Body of pancreas (tissue), 4 donors: ENCODE measurements around the gene TF. TPM values are rescaled to one million over a fixed set of nuclear protein-coding genes. Genes with fewer than 3 reads are reported as not detected.

ENCODE experiments used
- ATAC-seq: fragments of 150-250 bp; one replicate; pipeline ENCODE4 v1.9.1; 2016
- DNase-seq, 4 donors: peaks; one replicate each; pipeline ENCODE4 v3.0.0-alpha.2; 2019
- H3K27ac ChIP-seq, 4 donors: fragments of 200-600 bp; sonication (generic); 1 replicate in 3 of 4; 2 replicates in 1 of 4; pipeline versions ENCODE4 v1.5.1 to v1.6.1; 2016 to 2019; ENCODE audit warnings: mild to moderate bottlenecking in 1 of 4, mixed read lengths in 1 of 4, moderate library complexity in 1 of 4
- H3K27me3 ChIP-seq, 2 donors: fragments of 200-600 bp; sonication (generic); one replicate each; pipeline ENCODE4 v1.6.0; 2016; ENCODE audit warnings: mild to moderate bottlenecking in 1 of 2
- H3K36me3 ChIP-seq, 2 donors: fragments of 200-600 bp; sonication (generic); replicated peaks in 1 of 2; 2 replicates each; pipeline ENCODE4 v1.5.1; 2016; ENCODE audit warnings: low read depth in 2 of 2; ENCODE audit not compliant: insufficient read depth in 1 of 2
- H3K4me1 ChIP-seq: fragments of 200-600 bp; sonication (generic); one replicate; pipeline ENCODE4 v1.6.0; 2016
- H3K4me3 ChIP-seq, 2 donors: fragments of 200-600 bp; sonication (generic); 1 replicate in 1 of 2; 2 replicates in 1 of 2; pipeline ENCODE4 v1.5.1; 2016 to 2019
- H3K9me3 ChIP-seq, 3 donors: fragments of 200-600 bp; sonication (generic); 1 replicate in 2 of 3; 2 replicates in 1 of 3; pipeline ENCODE4 v1.5.1; 2016
- POLR2A ChIP-seq, 3 donors: fragments of 450-650 bp; IDR thresholded peaks; one replicate each; pipeline ENCODE4 v1.6.1; 2016; ENCODE audit warnings: antibody characterized with exemption in 3 of 3, mild to moderate bottlenecking in 2 of 3
- WGBS, 2 donors: methylation state at CpG; one replicate each; pipeline ENCODE4 v1.1.5; 2017; 5-methylcytosine and 5-hydroxymethylcytosine counted together
- intact Hi-C: fragments of 100-400 bp; cut with DNase I; formaldehyde crosslinking; loops from one replicate; pipeline ENCODE4 v1.15.1; 2023
- total RNA-seq, 2 donors: library from RNA; depleted of rRNA; stranded (reverse); fragments of >200 nt; gene quantifications; one replicate each; pipeline ENCODE4 v1.1.0, GENCODE V29; 2016
- TF ChIP-seq, protein P1 (sequence below), 7 experiments: fragments of 450-650 bp in 4 of 7; fragments of 200-600 bp in 3 of 7; sonication (generic) in 3 of 7; IDR thresholded peaks; one replicate each; pipeline ENCODE4 v1.5.1; 2016 to 2019; ENCODE audit warnings: antibody characterized with exemption in 7 of 7

Gene TF
- total RNA-seq, 2 donors from 2014 or later = 0.26 to 7.9 TPM

DNA sequence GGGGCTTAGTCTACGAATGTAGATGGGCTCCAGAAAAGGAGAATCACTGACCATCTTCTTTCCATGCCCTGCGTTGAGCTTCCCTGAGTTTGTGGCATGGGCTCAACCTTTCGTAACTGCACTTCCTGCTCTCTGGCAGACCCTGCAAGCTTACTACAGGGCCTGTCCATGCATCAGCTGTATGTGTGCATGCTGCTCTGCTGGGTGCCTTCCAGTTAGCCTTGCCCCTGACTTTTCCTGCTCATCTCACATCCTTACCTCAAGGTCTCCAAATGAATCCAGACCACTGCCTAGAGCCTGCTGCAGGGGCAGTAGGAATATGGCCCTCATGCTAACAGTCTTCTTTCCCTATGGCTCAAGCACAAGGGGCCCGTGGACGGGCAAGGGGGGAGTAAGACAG, 2.0 kb upstream of the TF start:
- no peaks in the 10 kb centered on the region for H3K9me3 ChIP-seq
- no peak overlapping the region for H3K27ac ChIP-seq
- DNase-seq (no peak), ATAC-seq (no peak)
- no peak overlapping the region for H3K4me3 ChIP-seq
- intact Hi-C loops = no loop called here
- TF ChIP-seq, protein P1, sequence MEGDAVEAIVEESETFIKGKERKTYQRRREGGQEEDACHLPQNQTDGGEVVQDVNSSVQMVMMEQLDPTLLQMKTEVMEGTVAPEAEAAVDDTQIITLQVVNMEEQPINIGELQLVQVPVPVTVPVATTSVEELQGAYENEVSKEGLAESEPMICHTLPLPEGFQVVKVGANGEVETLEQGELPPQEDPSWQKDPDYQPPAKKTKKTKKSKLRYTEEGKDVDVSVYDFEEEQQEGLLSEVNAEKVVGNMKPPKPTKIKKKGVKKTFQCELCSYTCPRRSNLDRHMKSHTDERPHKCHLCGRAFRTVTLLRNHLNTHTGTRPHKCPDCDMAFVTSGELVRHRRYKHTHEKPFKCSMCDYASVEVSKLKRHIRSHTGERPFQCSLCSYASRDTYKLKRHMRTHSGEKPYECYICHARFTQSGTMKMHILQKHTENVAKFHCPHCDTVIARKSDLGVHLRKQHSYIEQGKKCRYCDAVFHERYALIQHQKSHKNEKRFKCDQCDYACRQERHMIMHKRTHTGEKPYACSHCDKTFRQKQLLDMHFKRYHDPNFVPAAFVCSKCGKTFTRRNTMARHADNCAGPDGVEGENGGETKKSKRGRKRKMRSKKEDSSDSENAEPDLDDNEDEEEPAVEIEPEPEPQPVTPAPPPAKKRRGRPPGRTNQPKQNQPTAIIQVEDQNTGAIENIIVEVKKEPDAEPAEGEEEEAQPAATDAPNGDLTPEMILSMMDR (IDR thresholded peaks at IDR 0.05) = no peak
- TF ChIP-seq POLR2A (IDR thresholded peaks at IDR 0.05) = no peak
- no peaks in the 10 kb centered on the region for H3K27me3 ChIP-seq
- peaks cover 18% of the 10 kb centered on the region for H3K4me1 ChIP-seq
- 57 to 79% methylated on average over 3 to 5 of the region's 5 CpGs for WGBS, 2 donors
- H3K36me3 ChIP-seq = no peaks in the 10 kb centered on the region

DNA sequence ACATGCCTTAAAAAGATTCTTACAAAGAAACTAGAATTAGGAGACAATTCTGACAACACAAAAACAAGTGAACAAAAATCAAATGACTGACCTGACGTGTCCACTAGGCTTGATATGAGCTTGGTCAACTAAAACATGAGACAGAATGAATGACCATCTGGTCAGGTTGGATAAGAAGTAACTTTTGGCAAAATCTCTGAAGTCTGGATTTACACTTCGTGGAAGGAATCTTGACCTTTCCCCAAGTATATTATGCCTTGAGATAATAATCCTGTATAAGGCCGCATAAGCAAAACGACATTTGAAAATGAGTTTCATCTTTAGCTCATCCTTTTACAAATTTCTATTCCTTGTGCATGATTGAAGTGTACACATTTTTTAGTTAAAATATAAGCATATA, 1.1 kb upstream of the TF start:
- Histone ChIP-seq H3K4me1 (peaks cover 20% of the 10 kb centered on the region), H3K27me3 (no peaks in the 10 kb centered on the region), H3K9me3 (no peaks in the 10 kb centered on the region), H3K36me3 (no peaks in the 10 kb centered on the region), H3K4me3 (no peak overlapping the region), H3K27ac (no peak overlapping the region)
- intact Hi-C loops = no loop called here
- DNase-seq (no peak), ATAC-seq (no peak)
- 39 to 56% methylated on average over 4 of the region's 4 CpGs for whole genome bisulfite sequencing, 2 donors
- TF ChIP-seq, protein P1 (IDR thresholded peaks at IDR 0.05) = no peak
- TF ChIP-seq POLR2A (IDR thresholded peaks at IDR 0.05) = no peak

DNA sequence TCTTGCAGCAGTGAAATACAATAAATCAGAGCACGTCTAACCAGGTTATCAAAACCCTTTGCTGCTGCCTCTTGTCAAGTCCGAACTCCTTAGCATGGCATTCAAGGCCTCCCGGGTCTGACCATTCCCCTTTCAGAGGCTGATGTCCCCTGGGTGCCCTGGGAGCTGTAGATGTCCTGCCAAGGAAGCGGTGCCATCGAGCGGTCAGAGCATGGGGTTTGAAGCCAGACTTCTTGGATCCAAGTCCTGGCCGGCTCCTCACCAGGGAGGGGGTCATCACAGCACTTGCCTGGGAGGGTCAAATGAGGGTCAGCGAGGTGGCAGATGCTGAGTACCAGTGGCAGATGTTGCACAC, 496 bp downstream of the TF start:
- ATAC-seq (no peak), DNase-seq (no peak)
- TF ChIP-seq, protein P1 (IDR thresholded peaks at IDR 0.05) = no peak
- no peak for TF ChIP-seq POLR2A (IDR thresholded peaks at IDR 0.05)
- no peaks in the 10 kb centered on the region for H3K9me3 ChIP-seq
- no peak overlapping the region for H3K27ac ChIP-seq
- no peak overlapping the region for H3K4me3 ChIP-seq
- H3K4me1 ChIP-seq = peaks cover 24% of the 10 kb centered on the region
- WGBS, 2 donors = 79 to 91% methylated on average over 7 to 8 of the region's 8 CpGs
- no peaks in the 10 kb centered on the region for H3K36me3 ChIP-seq
- intact Hi-C loops = no loop called here
- H3K27me3 ChIP-seq = no peaks in the 10 kb centered on the region

DNA sequence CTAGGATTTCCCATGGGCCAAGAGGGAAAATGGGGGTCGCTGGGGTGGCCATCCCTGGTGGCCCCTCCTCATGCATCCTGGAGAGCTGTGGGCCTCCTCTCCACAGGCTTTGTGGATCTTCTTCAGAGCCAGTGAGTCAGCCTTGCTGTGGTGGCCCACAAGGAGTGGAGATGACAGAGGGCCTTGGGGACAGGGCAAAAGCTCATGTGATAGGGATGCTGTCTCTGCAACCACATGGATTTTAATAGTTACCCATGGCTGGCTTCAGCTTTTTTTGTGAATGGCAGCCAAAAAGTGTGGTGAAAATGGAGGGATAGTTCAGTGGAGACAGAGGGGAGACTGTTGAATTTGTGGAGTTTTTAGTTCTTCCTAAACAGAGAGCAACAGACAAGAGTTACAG, 1.2 kb downstream of the TF start:
- Histone ChIP-seq H3K4me3 (no peak overlapping the region), H3K27me3 (no peaks in the 10 kb centered on the region), H3K36me3 (no peaks in the 10 kb centered on the region), H3K27ac (no peak overlapping the region), H3K9me3 (no peaks in the 10 kb centered on the region), H3K4me1 (peaks cover 17% of the 10 kb centered on the region)
- no peak for TF ChIP-seq POLR2A (IDR thresholded peaks at IDR 0.05)
- TF ChIP-seq, protein P1 (IDR thresholded peaks at IDR 0.05) = no peak
- ATAC-seq = no peak
- intact Hi-C loops = no loop called here
- WGBS, 2 donors = 75 to 86% methylated on average over 1 of the region's 1 CpG
- DNase-seq = no peak

DNA sequence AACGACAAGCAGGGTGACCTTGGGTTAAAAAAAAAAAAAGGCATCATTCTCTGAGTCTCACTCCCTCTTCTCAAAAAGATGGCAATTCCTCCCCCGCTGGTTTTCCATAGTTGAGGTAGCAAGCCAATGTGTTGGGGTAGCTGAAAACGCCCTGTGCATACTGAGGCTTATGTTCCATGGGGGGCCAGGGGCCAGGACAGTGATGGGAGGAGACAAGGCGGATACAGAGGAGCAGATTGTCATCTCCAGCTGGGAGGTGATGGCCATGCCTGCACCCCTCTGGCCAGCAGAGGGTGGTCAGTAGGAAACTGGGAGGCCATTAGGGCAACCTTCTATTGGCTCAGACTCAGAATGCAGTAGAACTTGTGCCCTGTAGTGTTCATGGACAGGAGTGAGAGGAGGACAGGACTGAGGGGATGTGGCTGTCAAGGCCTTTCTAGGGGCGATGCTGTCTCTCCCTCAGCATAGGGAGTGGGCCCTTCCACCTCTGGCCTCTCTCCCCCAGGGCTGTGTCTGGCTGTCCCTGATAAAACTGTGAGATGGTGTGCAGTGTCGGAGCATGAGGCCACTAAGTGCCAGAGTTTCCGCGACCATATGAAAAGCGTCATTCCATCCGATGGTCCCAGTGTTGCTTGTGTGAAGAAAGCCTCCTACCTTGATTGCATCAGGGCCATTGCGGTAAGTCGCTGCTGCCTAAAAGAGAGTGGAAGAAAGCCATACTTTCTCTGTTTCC, 1.9 kb downstream of the TF start:
- no peaks in the 10 kb centered on the region for H3K9me3 ChIP-seq
- ATAC-seq = no peak

More for the DNA sequence above, 1.9 kb downstream of the TF start:
- no peaks in the 10 kb centered on the region for H3K27me3 ChIP-seq
- no peak for TF ChIP-seq POLR2A (IDR thresholded peaks at IDR 0.05)
- TF ChIP-seq, protein P1 (IDR thresholded peaks at IDR 0.05) = no peak
- H3K4me1 ChIP-seq = peaks cover 15% of the 10 kb centered on the region
- WGBS, 2 donors = 85 to 88% methylated on average over 12 of the region's 12 CpGs
- H3K36me3 ChIP-seq = no peaks in the 10 kb centered on the region
- no peak overlapping the region for H3K27ac ChIP-seq
- no peak overlapping the region for H3K4me3 ChIP-seq
- intact Hi-C loops = no loop called here
- no peak for DNase-seq
